Daoy (cell line): ENCODE results near the gene NCOR1. TPM values are rescaled to one million over a fixed set of nuclear protein-coding genes. Genes with fewer than 3 reads are reported as not detected.
"Not testable (repeated sequence)": the region's sequence is repeated elsewhere in the genome, so short reads cannot be mapped to it uniquely, and the experiment has no call there.

Source experiments
- DNase-seq: peaks from one replicate; pipeline ENCODE4 v3.0.0-alpha.2; 2015; ENCODE audit warnings: low read depth
- total RNA-seq: library from RNA; depleted of rRNA; stranded (reverse); fragments of >200 nt; shearing (Covaris generic); gene quantifications from 2 replicates; pipeline ENCODE4 v1.2.3, GENCODE V29; 2014; rRNA removed

The NCOR1 gene
- 31.9 and 47.1 TPM in 2 replicates for total RNA-seq

GRCh38 chr17:16215273-16215964 lies at the start of gene NCOR1:
NCOR1 (minus strand) TSS chr17:16215534; CDS start chr17:16194569, 20,965 bp downstream.
- peak; percentile 96 for DNase-seq

- DNase-seq: no peak
These were observed 46.9 kb upstream of the NCOR1 start for GRCh38 chr17:16262201-16262600.

- DNase-seq: no peak
These were observed 45.7 kb upstream of the NCOR1 start for GRCh38 chr17:16261049-16261448.

GRCh38 chr17:16259926-16260325 lies 44.6 kb upstream of the NCOR1 start:
- DNase-seq: no peak

- no peak for DNase-seq
These were observed 43.6 kb upstream of the NCOR1 start for GRCh38 chr17:16258901-16259300.

- DNase-seq: no peak
These were observed 40.2 kb upstream of the NCOR1 start for GRCh38 chr17:16255481-16255921.

- no peak for DNase-seq
These were observed 39.6 kb upstream of the NCOR1 start for GRCh38 chr17:16254773-16255400.

GRCh38 chr17:16251556-16251955 lies 36.2 kb upstream of the NCOR1 start:
- DNase-seq: no peak

GRCh38 chr17:16251043-16251442 lies 35.7 kb upstream of the NCOR1 start:
- DNase-seq: no peak

- DNase-seq: no peak
These were observed 35.3 kb upstream of the NCOR1 start for GRCh38 chr17:16250635-16251034.

- DNase-seq: no peak
These were observed 32.3 kb upstream of the NCOR1 start for GRCh38 chr17:16247586-16247984.

- DNase-seq: no peak
These were observed 28.6 kb upstream of the NCOR1 start for GRCh38 chr17:16243801-16244567.

GRCh38 chr17:16243385-16243784 lies 28.1 kb upstream of the NCOR1 start:
- no peak for DNase-seq

GRCh38 chr17:16241906-16242399 lies 26.6 kb upstream of the NCOR1 start:
- DNase-seq: no peak

GRCh38 chr17:16239931-16240330 lies 24.6 kb upstream of the NCOR1 start:
- DNase-seq: no peak

- DNase-seq: no peak
These were observed 17.1 kb upstream of the NCOR1 start for GRCh38 chr17:16232391-16232790.

GRCh38 chr17:16229912-16230561 lies 14.7 kb upstream of the NCOR1 start:
- DNase-seq: not testable (repeated sequence)

- no peak for DNase-seq
These were observed 7.1 kb upstream of the NCOR1 start for GRCh38 chr17:16222406-16222805.

- peak; percentile 95 for DNase-seq
These were observed 1.8 kb upstream of the NCOR1 start, which contains the start of gene PIGL for GRCh38 chr17:16217002-16217635. PIGL (plus strand) TSS chr17:16217210; CDS start chr17:16217227, 17 bp downstream.

GRCh38 chr17:16216341-16217001 lies 1.1 kb upstream of the NCOR1 start:
- not testable (repeated sequence) for DNase-seq

- no peak for DNase-seq
These were observed 607 bp upstream of the NCOR1 start for GRCh38 chr17:16215965-16216316.
